Subcutaneous abdominal adipose tissue (tissue), 5 donors: Measurements from ENCODE around the gene GALNT7.

Experiments
- H3K27ac ChIP-seq: one replicate; pipeline ENCODE4 v1.7.0; 2013; ENCODE audit warnings: low read depth, mild to moderate bottlenecking, inconsistent platforms, low read length, moderate library complexity
- H3K27me3 ChIP-seq, 5 donors: one replicate each; pipeline ENCODE4 v1.7.0; 2013; ENCODE audit warnings: low read length in 5 of 5, inconsistent platforms in 1 of 5; ENCODE audit not compliant: control insufficient read depth in 5 of 5, insufficient read depth in 4 of 5
- H3K36me3 ChIP-seq, 5 donors: one replicate each; pipeline ENCODE4 v1.7.0; 2013; ENCODE audit warnings: low read length in 5 of 5; ENCODE audit not compliant: control insufficient read depth in 5 of 5, insufficient read depth in 5 of 5
- H3K4me1 ChIP-seq, 5 donors: one replicate each; pipeline ENCODE4 v1.7.0; 2013; ENCODE audit warnings: low read length in 5 of 5, mild to moderate bottlenecking in 3 of 5, moderate library complexity in 1 of 5; ENCODE audit not compliant: control insufficient read depth in 5 of 5, insufficient read depth in 5 of 5
- H3K4me3 ChIP-seq, 5 donors: one replicate each; pipeline ENCODE4 v1.7.0; 2013; ENCODE audit warnings: low read length in 5 of 5, low read depth in 1 of 5
- H3K9ac ChIP-seq, 5 donors: one replicate each; pipeline ENCODE4 v1.7.0; 2013; ENCODE audit warnings: low read length in 5 of 5, mild to moderate bottlenecking in 4 of 5, moderate library complexity in 3 of 5
- H3K9me3 ChIP-seq, 5 donors: one replicate each; pipeline ENCODE4 v1.7.0; 2013; ENCODE audit warnings: low read length in 5 of 5; ENCODE audit not compliant: control insufficient read depth in 5 of 5
- donor health status: healthy.
- donor health status: healthy.
- donor health status: healthy.
- donor health status: healthy.
- donor health status: healthy.

GALNT7 gene

GRCh38 chr4:173227756-173228155 lies 59.1 kb downstream of the GALNT7 start:
- H3K27ac ChIP-seq, result no peak overlapping the region
- H3K4me1 ChIP-seq, result no peaks in the 10 kb centered on the region
- H3K36me3 ChIP-seq, result no peaks in the 10 kb centered on the region
- no peaks in the 10 kb centered on the region for H3K27me3 ChIP-seq
- H3K9me3 ChIP-seq, result no peaks in the 10 kb centered on the region
- H3K9ac ChIP-seq, result no peak overlapping the region
- no peak overlapping the region for H3K4me3 ChIP-seq

GRCh38 chr4:173230062-173230461 lies 61.5 kb downstream of the GALNT7 start:
- Histone ChIP-seq H3K9me3 (no peaks in the 10 kb centered on the region), H3K4me1 (no peaks in the 10 kb centered on the region), H3K27me3 (no peaks in the 10 kb centered on the region), H3K9ac (no peak overlapping the region), H3K27ac (no peak overlapping the region), H3K36me3 (no peaks in the 10 kb centered on the region), H3K4me3 (no peak overlapping the region)

- Histone ChIP-seq H3K27me3 (no peaks in the 10 kb centered on the region), H3K27ac (no peak overlapping the region), H3K9ac (no peak overlapping the region), H3K4me1 (no peaks in the 10 kb centered on the region), H3K9me3 (no peaks in the 10 kb centered on the region), H3K36me3 (no peaks in the 10 kb centered on the region), H3K4me3 (no peak overlapping the region)
Observed at GRCh38 chr4:173231916-173232315, 63.3 kb downstream of the GALNT7 start.

- Histone ChIP-seq H3K27ac (no peak overlapping the region), H3K4me3 (no peak overlapping the region)
Observed at GRCh38 chr4:173233857-173234256, 65.2 kb downstream of the GALNT7 start.

GRCh38 chr4:173235050-173235449 lies 66.4 kb downstream of the GALNT7 start:
- no peak overlapping the region for H3K9ac ChIP-seq
- no peaks in the 10 kb centered on the region for H3K36me3 ChIP-seq
- H3K27me3 ChIP-seq, result no peaks in the 10 kb centered on the region
- no peak overlapping the region for H3K27ac ChIP-seq
- no peak overlapping the region for H3K4me3 ChIP-seq
- H3K9me3 ChIP-seq, result no peaks in the 10 kb centered on the region
- H3K4me1 ChIP-seq, result no peaks in the 10 kb centered on the region

More at GRCh38 chr4:173233857-173234256, 65.2 kb downstream of the GALNT7 start:
- no peaks in the 10 kb centered on the region for H3K4me1 ChIP-seq
- H3K9me3 ChIP-seq, result no peaks in the 10 kb centered on the region
- H3K36me3 ChIP-seq, result no peaks in the 10 kb centered on the region
- H3K9ac ChIP-seq, result no peak overlapping the region
- no peaks in the 10 kb centered on the region for H3K27me3 ChIP-seq

- Histone ChIP-seq H3K9me3 (no peaks in the 10 kb centered on the region), H3K27me3 (no peaks in the 10 kb centered on the region), H3K4me1 (no peaks in the 10 kb centered on the region), H3K9ac (no peak overlapping the region), H3K36me3 (no peaks in the 10 kb centered on the region), H3K27ac (no peak overlapping the region), H3K4me3 (no peak overlapping the region)
Observed at GRCh38 chr4:173236301-173236700, 67.7 kb downstream of the GALNT7 start.

GRCh38 chr4:173237152-173237551 lies 68.5 kb downstream of the GALNT7 start:
- Histone ChIP-seq H3K4me1 (no peaks in the 10 kb centered on the region), H3K4me3 (no peak overlapping the region), H3K9ac (no peak overlapping the region), H3K9me3 (no peaks in the 10 kb centered on the region), H3K36me3 (no peaks in the 10 kb centered on the region), H3K27me3 (no peaks in the 10 kb centered on the region), H3K27ac (no peak overlapping the region)

GRCh38 chr4:173237762-173238161 lies 69.2 kb downstream of the GALNT7 start:
- no peaks in the 10 kb centered on the region for H3K27me3 ChIP-seq

GRCh38 chr4:173240696-173241095 lies 72.1 kb downstream of the GALNT7 start:
- no peaks in the 10 kb centered on the region for H3K36me3 ChIP-seq
- no peaks in the 10 kb centered on the region for H3K4me1 ChIP-seq

More at GRCh38 chr4:173237762-173238161, 69.2 kb downstream of the GALNT7 start:
- Histone ChIP-seq H3K9me3 (no peaks in the 10 kb centered on the region), H3K4me3 (no peak overlapping the region), H3K36me3 (no peaks in the 10 kb centered on the region), H3K9ac (no peak overlapping the region), H3K4me1 (no peaks in the 10 kb centered on the region), H3K27ac (no peak overlapping the region)

GRCh38 chr4:173242466-173243250 lies 74.0 kb downstream of the GALNT7 start:
- H3K36me3 ChIP-seq, result no peaks in the 10 kb centered on the region
- no peak overlapping the region for H3K9ac ChIP-seq
- no peaks in the 10 kb centered on the region for H3K4me1 ChIP-seq
- H3K4me3 ChIP-seq, result no peak overlapping the region
- no peak overlapping the region for H3K27ac ChIP-seq
- no peaks in the 10 kb centered on the region for H3K27me3 ChIP-seq
- no peaks in the 10 kb centered on the region for H3K9me3 ChIP-seq

More at GRCh38 chr4:173240696-173241095, 72.1 kb downstream of the GALNT7 start:
- Histone ChIP-seq H3K4me3 (no peak overlapping the region), H3K9me3 (no peaks in the 10 kb centered on the region), H3K27me3 (no peaks in the 10 kb centered on the region), H3K9ac (no peak overlapping the region), H3K27ac (no peak overlapping the region)
